OCI-M1 (cell line): ENCODE data around the gene XXYLT1.
"Not testable (repeated sequence)": the region's sequence is repeated elsewhere in the genome, so short reads cannot be mapped to it uniquely, and the experiment has no call there.

Experiments
- DNase-seq: peaks from one replicate; lab custom pipeline; 2025; lab: John Stamatoyannopoulos, UW

Gene XXYLT1, protein sequence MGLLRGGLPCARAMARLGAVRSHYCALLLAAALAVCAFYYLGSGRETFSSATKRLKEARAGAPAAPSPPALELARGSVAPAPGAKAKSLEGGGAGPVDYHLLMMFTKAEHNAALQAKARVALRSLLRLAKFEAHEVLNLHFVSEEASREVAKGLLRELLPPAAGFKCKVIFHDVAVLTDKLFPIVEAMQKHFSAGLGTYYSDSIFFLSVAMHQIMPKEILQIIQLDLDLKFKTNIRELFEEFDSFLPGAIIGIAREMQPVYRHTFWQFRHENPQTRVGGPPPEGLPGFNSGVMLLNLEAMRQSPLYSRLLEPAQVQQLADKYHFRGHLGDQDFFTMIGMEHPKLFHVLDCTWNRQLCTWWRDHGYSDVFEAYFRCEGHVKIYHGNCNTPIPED

DNA sequence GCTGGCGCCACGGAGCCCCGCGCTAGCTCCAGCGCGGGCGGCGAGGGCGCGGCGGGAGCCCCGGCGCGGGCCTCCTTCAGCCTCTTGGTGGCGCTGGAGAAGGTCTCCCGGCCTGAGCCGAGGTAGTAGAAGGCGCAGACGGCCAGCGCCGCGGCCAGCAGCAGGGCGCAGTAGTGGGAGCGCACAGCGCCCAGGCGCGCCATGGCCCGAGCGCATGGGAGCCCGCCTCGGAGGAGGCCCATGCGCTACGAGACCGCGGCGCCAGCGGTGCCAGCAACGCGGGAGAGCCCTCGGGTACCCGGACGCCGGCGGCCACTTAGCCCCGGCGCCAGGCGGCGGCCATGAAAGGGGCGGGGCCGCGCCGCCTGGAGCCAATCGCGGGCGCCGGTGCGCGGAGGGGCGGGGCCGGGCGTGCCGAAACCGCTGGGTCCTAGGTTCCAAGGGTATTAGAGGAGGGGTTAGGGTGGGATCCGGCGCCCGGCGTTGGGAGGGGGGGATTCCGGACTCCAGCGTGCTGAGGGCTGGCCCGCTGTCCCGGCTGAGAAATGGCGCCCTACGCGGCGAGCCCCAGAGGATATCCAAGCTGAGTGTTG is at the start of gene XXYLT1:
Gene XXYLT1, minus strand, starts transcription at position 343 of the 593 bp plus-strand sequence. Its CDS starts 101 bp downstream, at position 242.
- DNase-seq: peak; percentile 86

DNA sequence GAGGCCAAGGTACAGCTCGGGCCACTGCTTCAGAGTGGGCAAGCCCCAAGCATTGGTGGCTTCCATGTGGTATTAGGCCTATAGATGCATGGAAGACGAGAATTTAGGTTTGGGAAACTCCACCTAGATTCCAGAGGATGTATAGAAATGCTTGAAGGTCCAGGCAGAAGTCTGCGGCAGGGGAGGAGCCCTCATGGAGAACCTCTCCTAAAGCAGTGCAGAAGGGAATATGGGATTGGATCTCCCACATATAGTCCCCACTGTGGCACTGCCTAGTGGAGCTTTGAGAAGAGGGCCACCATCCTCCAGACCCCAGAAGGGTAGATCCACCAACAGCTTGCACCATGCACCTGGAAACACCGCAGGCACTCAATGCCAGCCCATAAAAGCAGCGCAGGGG is 48.1 kb upstream of the XXYLT1 start:
- no peak for DNase-seq

DNA sequence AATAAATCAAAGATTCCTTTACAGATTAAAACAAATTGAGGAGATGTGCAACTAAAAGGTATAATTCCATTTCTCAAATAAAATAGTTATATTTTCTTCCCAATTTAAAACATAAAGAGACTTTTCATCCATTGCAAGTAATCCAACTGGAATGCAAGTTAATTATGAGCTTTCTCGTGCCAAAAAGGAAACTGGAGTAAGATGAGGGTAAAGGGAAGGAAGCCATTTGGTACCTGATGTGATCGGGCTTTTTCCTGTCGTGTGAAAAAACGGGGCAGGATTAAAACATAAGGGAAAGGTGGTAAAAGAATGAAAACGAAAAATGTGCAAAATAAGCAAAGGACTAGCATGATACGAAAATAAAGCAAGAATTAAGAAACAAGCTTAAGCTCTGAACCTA is 41.8 kb upstream of the XXYLT1 start:
- no peak for DNase-seq

DNA sequence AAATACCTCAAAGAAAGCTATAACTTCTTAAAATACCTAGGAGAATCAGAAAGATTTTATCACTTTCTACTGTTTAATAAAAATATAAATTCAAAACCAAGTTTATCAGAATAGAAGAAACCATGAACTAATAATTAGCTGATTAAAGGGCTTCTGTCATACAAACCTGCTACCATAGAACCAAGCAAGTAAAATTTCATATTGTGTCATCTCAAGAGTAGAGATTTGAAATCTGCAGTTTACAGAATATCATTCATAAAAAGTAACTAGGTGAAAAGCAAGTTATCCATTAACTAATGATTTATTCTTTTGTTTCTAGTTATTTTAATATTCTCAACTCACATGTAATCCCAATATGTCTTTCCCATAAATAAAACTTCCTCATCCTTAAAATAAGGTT is 36.8 kb upstream of the XXYLT1 start:
- no peak for DNase-seq

DNA sequence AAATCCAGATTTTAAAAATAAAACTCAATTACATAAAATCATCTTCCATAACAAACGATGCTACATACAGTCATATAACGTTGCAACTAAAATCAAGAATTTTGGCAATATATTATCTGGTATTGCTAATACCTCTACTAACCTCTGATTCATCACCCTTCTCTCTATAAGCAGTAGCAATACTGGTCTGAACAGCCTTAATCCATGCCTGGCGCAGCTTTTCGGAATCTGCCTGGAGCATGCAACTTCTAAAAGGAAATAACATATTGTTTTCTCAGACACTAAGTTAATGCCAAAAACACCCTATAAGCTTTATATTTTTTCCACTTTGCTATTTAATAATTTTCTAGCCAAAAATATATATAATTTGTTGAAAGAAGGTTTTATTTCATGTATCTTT is 35.4 kb upstream of the XXYLT1 start:
- no peak for DNase-seq

DNA sequence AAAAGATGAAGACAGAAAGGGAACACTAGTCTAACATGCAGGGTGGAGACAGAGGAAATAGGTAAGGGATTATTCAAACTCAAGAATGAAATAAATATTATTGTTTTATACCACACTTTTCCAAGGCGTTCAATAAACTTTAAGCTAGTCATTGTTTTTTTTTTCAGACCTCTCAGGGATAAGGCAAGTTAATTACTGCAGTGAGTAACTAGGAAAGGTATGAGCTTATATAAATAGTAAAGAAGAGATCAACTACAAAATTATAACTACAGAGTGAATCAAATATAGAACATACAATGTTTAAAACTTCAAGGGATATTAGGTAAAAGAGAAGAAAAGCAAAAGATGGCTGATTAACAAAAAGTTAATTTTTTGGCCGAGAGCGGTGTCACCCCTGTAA is 31.5 kb upstream of the XXYLT1 start:
- no peak for DNase-seq

DNA sequence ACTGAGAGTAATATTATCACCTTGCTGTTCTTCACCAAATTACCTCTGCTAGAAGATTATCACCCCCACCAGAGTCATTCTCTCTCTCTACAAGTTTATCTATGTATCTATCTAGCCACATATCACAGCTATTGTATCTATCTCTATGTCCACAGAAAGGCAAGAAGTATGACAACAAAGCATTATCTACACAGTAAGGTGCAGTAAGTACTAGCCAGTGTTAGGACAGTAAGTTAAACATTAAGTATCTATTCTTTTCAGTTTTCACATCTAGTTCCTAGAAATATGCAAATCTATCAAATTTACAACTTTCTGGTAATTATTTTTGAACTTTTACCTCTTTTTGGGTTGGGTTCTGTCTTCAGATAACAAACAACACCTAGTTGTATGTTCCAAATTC is 26.5 kb upstream of the XXYLT1 start:
- no peak for DNase-seq

DNA sequence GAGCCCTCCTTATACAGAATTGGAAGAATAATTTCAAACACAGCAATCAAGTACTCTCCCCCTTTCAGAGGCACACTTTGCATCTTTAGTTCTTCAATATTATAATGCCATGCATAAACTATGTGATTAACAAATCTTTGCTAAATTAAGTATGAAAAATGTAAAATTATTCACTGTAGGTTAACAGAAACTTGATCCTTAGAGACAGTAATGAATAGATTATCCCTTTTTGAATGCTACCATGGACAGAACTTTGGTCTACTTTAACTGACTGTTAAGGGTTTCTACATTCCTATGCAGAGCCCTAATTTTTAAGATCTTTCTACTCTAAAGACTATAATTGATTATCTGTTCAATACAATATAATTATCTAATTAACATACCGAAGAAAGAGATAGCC is 25.7 kb upstream of the XXYLT1 start:
- DNase-seq: no peak

DNA sequence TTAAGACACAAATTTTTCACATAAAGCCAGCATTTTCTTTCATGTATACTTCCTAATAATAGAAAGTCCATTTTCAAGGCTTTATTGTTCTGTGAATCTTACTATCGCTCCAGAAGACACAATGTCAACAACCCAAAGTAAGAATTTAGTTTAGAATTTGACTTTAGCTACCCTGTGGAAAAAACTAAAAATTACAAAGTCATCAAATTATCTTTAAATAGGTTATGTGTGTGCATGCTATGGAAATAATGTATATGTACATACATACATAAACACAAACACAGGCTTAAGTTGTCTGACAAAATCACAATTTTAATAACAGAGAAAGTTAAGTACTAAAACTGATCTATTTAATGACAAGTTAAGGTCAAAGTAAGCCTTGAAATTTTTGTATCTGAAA is 20.2 kb upstream of the XXYLT1 start:
- no peak for DNase-seq

DNA sequence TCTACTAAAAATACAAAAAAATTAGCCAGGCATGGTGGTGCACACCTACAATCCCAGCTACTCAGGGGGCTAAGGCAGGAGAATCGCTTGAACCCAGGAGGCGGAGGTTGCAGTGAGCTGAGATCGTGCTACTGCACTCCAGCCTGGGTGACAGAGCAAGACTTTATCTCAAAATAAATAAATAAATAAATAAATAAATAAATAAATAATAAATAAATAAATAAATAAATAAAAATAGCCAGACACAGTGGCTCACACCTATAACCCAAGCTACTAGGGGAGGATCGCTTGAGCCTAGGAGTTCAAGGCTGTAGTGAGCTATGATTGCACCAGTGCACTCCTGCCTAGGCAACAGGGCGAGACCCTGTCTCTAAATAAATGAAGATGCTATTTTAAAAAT is 19.7 kb upstream of the XXYLT1 start:
- DNase-seq: not testable (repeated sequence)

DNA sequence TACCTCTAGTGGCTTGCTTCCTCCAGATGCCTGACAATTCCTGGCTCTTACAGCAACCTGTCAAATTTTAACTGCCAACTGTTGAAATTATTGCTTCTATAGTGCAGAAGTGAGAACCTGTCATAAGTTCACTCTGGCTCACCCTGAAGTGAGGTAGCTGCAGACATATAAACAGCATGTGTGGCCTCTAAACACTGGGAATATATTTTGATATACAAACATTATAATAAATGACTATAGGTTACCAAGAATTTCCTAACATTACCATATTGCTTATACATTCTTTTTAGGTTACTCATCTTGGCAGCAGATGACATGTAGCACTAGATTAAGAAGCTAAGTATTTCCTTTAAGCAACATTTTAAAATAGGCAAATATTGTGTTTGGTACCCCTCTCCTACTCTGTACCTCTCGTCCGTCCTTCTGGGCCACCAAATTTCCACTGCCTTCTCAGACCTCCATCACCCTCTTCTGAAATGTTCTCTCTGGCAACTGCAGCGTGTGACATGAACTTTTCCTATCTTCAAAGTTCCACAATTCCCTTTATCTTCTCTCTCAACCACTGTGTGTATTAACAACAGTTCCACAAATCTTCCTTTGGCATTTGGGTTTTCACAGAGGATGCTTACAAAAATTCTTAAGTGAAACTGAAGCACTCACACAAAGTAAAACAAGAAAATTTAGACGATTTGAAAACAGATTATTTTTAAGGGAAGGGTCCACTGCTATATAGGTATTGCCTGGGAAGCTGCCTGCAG is 15.3 kb upstream of the XXYLT1 start:
- DNase-seq: no peak

DNA sequence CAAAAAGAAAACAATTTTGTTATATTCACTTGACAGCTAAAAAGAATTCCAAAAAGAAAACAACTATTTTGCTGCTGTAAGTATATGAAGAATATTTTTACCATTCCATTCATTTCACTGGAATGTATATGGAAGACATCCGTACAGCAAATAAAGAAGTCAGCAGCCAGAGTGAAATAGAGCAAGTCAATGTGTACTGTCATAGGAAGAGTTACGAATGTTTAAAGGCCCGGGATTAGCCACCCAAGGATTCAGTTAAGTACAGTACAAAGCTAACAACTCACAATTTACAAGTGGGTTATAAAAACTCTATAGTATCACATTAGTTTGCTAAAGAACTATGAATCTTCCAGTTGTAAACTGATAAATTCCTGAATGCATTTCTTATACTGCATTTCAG is 14.4 kb upstream of the XXYLT1 start:
- DNase-seq: no peak

DNA sequence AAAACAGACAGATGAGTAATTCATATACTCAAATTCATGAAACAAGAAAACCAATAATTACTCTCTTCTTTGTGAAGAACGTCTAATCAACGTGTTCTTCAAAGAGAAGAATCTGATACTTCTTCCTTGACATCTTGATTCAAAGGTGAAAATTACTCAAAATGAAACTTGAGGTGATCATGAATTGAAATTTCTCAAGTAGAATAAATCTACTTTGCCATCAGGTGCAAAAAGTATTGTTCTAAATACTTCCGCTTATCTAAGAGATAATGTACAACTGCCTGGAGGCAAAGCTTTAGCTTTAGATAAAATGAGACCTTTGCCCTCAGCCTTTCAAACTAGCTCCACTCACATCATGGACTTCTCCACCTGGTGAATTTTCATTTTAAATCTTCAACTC is 13.9 kb upstream of the XXYLT1 start:
- no peak for DNase-seq

DNA sequence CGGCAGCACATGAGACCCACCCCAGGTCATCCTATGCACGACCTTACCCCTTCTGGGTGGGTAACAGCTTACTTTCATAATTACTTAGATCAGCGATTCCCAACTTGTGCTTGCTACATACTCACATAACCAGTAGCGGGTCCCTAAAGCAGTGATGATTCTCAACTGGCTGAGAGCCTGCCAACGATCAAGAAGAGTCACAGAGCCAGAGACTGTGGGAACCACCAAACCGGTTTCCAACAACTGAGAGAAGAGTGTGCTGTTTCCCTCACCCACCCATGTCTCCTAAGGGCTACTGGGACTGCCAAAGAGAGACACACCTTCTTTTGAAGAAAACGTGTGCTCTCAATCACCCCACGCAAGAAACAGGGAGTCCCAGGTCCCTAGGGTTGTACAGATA is 12.0 kb upstream of the XXYLT1 start:
- no peak for DNase-seq

DNA sequence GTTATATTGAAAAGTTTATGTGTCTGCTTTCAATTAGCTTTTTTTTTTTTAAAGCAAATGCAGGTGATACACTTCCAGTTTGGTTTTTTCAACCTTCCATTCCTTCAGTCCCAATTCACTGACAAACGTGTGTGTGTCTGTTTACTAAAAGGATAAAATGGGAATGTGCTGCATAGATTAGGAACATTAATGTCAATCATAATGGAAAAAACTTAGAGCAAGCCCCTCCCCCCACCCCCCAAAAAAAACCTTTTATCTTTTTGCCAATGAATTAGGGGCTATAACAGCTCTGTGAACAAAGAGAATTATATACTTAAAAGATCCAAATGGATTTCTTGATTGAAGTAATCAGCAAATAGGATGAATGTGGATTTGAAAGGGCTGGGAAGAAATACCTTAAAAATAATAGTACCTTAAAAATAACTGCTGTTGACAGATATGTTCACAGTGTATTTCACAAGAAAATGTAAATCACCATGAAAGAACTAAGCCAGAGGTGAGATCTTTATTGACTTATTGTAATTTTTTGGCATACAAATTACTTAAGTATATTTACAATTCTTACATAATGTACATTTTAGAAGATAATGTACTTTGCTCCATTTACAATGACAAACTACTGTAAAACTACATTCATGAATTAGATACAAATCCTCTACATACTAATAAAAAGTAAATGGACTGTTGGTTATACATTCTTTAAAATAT is 3.5 kb upstream of the XXYLT1 start:
- no peak for DNase-seq

DNA sequence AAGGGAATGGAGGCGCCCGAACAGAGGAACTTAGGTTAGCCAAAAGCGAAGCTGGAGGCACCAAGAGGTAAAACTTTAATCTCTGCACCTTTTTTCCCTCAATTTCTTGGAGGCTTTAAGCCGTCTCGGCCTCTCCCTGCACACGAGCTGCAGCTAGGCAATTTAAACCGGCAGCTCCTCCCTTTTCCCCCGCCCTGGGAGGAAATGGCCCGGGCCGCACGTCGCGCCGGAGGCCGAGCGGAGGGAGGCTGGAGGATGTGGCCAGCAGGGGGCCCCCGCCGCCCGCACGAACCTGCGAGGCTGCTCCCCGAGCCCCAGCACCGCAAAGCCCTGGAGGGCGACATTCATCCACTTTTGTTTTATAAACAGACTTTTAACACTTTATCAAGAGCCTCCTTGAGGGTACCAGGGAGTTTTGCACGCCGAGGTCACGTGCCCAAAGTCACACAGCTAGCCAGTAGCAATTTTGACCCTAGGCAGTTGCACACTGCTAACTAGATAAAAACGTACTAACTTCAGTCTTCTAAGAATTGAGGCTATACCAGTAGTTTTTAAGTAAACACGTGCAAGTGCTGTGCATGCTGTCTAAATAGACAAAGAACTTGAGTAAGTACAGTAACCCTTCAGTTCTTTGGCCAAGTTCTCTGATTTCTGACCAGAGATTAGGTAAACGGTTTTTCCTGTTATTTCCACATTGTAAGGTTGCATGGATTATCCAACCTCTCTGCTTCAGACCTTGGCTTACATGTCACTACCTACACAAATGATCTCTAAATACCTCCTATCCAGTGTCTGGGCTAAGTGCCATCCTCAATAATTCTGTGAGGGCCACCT is 668 bp upstream of the XXYLT1 start:
- DNase-seq: peak; percentile 93

DNA sequence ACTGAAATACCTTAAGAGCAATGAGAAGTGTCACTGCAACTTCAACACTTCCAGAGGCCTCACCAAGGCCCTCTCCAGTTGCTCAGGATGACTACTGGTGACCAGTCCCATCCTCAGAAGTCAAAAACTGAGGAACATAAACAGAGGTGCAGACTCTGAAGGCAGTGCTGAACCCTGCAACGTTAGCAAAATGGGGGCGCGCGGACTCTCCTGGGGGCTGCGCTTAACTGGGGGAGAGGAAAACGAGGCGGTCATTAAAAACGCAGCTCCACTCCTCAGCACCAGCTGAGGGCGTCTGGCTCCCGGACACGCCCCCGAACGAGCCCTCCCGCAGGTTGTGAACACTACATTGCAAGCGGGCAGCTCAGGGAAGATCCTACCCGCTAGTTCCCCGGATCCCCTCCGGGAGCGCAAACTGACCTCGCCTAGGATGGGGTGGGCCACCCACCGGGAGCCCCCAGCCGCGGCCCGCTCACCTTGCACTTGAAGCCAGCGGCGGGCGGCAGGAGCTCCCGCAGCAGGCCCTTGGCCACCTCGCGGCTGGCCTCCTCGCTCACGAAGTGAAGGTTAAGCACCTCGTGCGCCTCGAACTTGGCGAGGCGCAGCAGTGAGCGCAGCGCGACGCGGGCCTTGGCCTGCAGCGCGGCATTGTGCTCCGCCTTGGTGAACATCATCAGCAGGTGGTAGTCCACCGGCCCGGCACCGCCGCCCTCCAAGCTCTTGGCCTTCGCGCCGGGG is 711 bp downstream of the XXYLT1 start:
- peak; percentile 75 for DNase-seq

DNA sequence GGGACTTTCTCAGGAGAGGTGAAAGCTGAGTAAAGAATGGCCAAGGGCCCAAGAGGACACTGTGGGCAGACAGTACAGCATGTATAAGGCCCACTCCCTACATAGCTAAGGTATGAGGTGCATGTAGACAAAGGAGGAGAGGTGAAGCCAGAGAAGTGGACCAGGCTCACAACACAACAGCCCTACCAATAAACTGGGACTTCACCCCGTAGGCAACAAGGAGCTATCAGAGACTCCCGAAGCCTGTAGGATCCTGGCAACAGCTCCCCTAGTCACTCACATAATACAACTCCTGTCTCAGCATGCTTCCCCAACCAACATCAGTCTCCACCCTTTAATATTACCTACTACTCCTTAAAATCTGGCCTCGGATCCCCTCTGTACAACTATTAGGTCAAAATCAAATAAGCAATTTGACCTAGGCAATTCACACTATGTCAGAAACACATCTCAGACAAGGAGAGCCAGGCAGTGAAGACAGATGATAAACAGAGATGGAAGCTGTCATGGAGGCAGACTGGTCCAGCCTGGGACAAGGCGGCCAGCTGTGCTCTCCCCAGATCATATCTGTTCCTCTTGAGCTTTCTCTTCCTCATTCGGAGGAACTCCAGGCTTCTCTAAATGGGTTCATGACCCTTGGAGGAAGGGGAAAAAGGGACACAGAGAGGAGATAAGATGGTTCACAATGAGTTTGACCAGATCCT is 1.4 kb downstream of the XXYLT1 start:
- DNase-seq: peak; percentile 60

DNA sequence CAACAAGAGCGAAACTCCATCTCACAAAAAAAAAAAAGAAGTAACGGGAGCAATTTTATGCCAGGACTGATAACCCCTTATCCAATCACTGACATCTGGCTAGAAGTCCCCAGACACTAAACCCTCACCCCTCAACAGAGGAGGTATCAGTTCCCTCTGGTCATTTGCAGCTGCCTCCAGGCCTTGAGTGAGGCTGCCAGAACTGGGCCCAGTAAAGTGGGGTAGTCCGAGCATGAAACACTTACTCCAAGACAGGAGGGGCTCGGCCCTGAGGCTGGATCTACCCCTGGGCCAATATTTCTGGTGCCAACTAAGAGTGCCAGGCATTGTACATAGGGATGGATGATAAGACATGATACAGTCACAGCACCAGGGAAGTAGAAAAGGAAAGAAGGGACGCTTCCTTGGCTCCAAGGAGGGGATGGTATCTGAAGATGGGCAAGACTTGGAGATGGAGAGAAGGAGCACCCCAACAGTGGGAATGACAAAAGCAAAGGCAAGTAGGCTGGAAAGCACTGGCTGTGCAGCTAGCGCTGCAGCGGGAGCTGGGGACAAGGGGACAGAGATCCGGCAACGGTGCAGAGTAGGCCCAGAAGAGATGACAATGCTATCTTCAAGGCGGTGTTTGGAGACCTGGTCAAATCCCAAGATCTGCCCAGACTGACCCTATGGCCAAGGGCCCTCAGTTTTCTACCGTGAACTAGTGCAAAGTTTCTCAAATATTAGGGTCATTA is 2.2 kb downstream of the XXYLT1 start:
- no peak for DNase-seq

DNA sequence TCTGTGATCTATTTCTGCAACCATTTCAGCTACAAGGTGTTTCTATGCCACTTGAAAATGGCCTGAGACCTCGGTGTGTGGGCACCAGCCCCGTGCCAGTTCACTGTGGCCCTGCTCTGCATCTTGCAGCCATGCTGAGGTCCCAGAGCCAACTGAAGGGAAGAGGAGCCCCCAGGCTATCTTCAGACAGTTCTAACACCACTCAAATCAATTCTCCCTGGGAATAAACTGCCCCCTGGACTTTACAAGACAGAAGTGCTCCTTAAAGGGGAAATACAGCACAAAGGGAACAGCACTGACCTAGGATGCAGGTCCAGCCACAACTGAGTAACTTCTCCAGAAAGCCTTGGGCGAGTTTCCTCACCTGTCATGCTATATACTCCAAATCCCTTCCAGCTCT is 3.9 kb downstream of the XXYLT1 start:
- DNase-seq: no peak
